Keratinocyte (primary cell): ENCODE data around the gene CHD9. TPM values are rescaled to one million over a fixed set of nuclear protein-coding genes. Genes with fewer than 3 reads are reported as not detected.

Experiments used
- DNase-seq: peaks from one replicate; pipeline ENCODE4 v3.0.0-alpha.2; 2011; ENCODE audit warnings: low read depth, missing footprints, low spot score
- FAIRE-seq: peaks from 2 replicates; lab custom pipeline; 2011; peaks lifted over from hg19 to GRCh38; lab: Jason Lieb, UNC
- H2AFZ ChIP-seq: 2 replicates; pipeline ENCODE4 v1.6.0; 2012; ENCODE audit warnings: low read length, control low read depth, inconsistent platforms; ENCODE audit not compliant: control insufficient read depth
- H3K27ac ChIP-seq: 2 replicates; pipeline ENCODE4 v1.5.1; 2011; ENCODE audit warnings: low read length; ENCODE audit not compliant: control insufficient read depth, insufficient read depth
- H3K27me3 ChIP-seq: 3 replicates; pipeline ENCODE4 v1.6.0; 2011; ENCODE audit warnings: low read length; ENCODE audit not compliant: control insufficient read depth, insufficient read depth; ENCODE audit errors: extremely low read depth
- H3K36me3 ChIP-seq, 2 experiments: 2 replicates in 1 of 2; 3 replicates in 1 of 2; pipeline ENCODE4 v1.5.1; 2011; ENCODE audit warnings: low read length in 2 of 2, mild to moderate bottlenecking in 1 of 2; ENCODE audit not compliant: control insufficient read depth in 2 of 2, insufficient read depth in 2 of 2; ENCODE audit errors: extremely low read depth in 1 of 2
- H3K4me1 ChIP-seq: 3 replicates; pipeline ENCODE4 v1.5.1; 2011; ENCODE audit warnings: low read length; ENCODE audit not compliant: control insufficient read depth, insufficient read depth; ENCODE audit errors: extremely low read depth
- H3K4me2 ChIP-seq: 3 replicates; pipeline ENCODE4 v1.6.0; 2011; ENCODE audit warnings: low read depth, low read length; ENCODE audit not compliant: control insufficient read depth, insufficient read depth; ENCODE audit errors: extremely low read depth
- H3K4me3 ChIP-seq, 3 experiments: fragments of 200-600 bp in 1 of 3; sonication (generic) in 1 of 3; 2 replicates in 2 of 3; 3 replicates in 1 of 3; pipeline ENCODE4 v1.5.1; 2011 to 2016; ENCODE audit warnings: low read length in 3 of 3, mild to moderate bottlenecking in 3 of 3, control low read depth in 2 of 3, inconsistent platforms in 1 of 3, low read depth in 1 of 3, mixed read lengths in 1 of 3, mixed run types in 1 of 3, moderate library complexity in 1 of 3; ENCODE audit not compliant: control insufficient read depth in 2 of 3, insufficient read depth in 2 of 3; ENCODE audit errors: extremely low read depth in 1 of 3
- H3K79me2 ChIP-seq: 2 replicates; pipeline ENCODE4 v1.6.0; 2012; ENCODE audit warnings: low read length; ENCODE audit not compliant: control insufficient read depth, insufficient read depth
- H3K9ac ChIP-seq: 3 replicates; pipeline ENCODE4 v1.6.0; 2011; ENCODE audit warnings: low read length; ENCODE audit not compliant: control insufficient read depth, insufficient read depth; ENCODE audit errors: extremely low read depth
- H3K9me1 ChIP-seq: 3 replicates; pipeline ENCODE4 v1.6.0; 2011; ENCODE audit warnings: low read length; ENCODE audit not compliant: control insufficient read depth, insufficient read depth; ENCODE audit errors: extremely low read depth
- H3K9me3 ChIP-seq: 2 replicates; pipeline ENCODE4 v1.5.1; 2012; ENCODE audit warnings: low read depth, low read length; ENCODE audit not compliant: control insufficient read depth
- H4K20me1 ChIP-seq: 3 replicates; pipeline ENCODE4 v1.6.0; 2011; ENCODE audit warnings: low read length; ENCODE audit not compliant: control insufficient read depth, insufficient read depth; ENCODE audit errors: extremely low read depth
- EZH2 ChIP-seq: IDR thresholded peaks from one replicate; pipeline ENCODE4 v1.6.1; 2012; ENCODE audit warnings: inconsistent platforms, mild to moderate bottlenecking, low read length, moderate library complexity
- dilution Hi-C: fragments of 300-500 bp; cut with MboI; formaldehyde crosslinking; loops from one replicate; pipeline ENCODE4 v1.7.0; 2020; ENCODE audit warnings: low sequenced_read_pairs; ENCODE audit not compliant: extremely low pct_ligation_motif_present
- polyA plus RNA-seq, 5 experiments: library from polyadenylated mRNA; depleted of rRNA in 3 of 5; stranded (reverse) in 3 of 5; stranded (forward) in 1 of 5; unstranded in 1 of 5; fragments of >200 nt; gene quantifications; 1 replicate in 1 of 5; 2 replicates in 3 of 5; 3 replicates in 1 of 5; pipeline versions ENCODE4 v1.2.1 to v1.2.3, GENCODE V29; 2011 to 2012; ENCODE audit warnings: missing spikeins in 2 of 5, low read depth in 1 of 5, low replicate concordance in 1 of 5
- TF ChIP-seq, protein P1 (sequence below), 3 experiments: IDR thresholded peaks in 1 of 3; conservative IDR thresholded peaks in 1 of 3; optimal IDR thresholded peaks in 1 of 3; 2 replicates in 2 of 3; 3 replicates in 1 of 3; pipeline versions ENCODE3 to v1.5.1; 2011; ENCODE audit warnings: low read length in 3 of 3, mild to moderate bottlenecking in 3 of 3, moderate library complexity in 2 of 3, control low read depth in 1 of 3, inconsistent platforms in 1 of 3; ENCODE audit not compliant: insufficient read depth in 2 of 3; ENCODE audit errors: extremely low read depth in 1 of 3

The CHD9 gene
- polyA plus RNA-seq, 1 donor (not counting 4 experiments of a cell fraction or from before 2014, with no cell fraction given), result 32.8 TPM

DNA sequence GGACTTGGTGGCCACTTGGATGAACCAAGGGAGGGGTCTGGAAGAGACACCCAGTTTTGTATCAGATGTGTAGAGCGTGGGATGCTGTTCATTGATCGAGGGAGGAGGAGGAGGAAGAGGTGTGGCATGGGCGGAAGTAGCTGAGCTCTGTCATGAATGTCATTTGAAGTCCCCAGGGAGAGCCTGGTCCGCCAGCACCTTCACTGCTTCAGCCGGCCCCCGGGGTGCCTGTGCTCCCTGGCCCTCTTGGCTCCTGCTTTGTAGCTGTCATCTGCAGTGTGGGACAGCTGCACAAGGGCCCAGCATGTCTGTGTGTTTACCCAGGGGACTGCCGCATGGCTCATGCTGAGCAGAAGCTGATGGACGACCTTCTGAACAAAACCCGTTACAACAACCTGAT is 304.1 kb downstream of the CHD9 start:
- H3K27me3 ChIP-seq, result no peaks in the 10 kb centered on the region
- H4K20me1 ChIP-seq, result no peaks in the 10 kb centered on the region
- no peak overlapping the region for H3K4me3 ChIP-seq
- H3K9ac ChIP-seq, result no peak overlapping the region
- no peak overlapping the region for H3K4me2 ChIP-seq
- H3K4me1 ChIP-seq, result no peaks in the 10 kb centered on the region
- DNase-seq, result no peak
- dilution Hi-C loops, result no loop called here
- FAIRE-seq, result no peak
- no peaks in the 10 kb centered on the region for H3K79me2 ChIP-seq
- no peak for TF ChIP-seq EZH2
- TF ChIP-seq, protein P1, sequence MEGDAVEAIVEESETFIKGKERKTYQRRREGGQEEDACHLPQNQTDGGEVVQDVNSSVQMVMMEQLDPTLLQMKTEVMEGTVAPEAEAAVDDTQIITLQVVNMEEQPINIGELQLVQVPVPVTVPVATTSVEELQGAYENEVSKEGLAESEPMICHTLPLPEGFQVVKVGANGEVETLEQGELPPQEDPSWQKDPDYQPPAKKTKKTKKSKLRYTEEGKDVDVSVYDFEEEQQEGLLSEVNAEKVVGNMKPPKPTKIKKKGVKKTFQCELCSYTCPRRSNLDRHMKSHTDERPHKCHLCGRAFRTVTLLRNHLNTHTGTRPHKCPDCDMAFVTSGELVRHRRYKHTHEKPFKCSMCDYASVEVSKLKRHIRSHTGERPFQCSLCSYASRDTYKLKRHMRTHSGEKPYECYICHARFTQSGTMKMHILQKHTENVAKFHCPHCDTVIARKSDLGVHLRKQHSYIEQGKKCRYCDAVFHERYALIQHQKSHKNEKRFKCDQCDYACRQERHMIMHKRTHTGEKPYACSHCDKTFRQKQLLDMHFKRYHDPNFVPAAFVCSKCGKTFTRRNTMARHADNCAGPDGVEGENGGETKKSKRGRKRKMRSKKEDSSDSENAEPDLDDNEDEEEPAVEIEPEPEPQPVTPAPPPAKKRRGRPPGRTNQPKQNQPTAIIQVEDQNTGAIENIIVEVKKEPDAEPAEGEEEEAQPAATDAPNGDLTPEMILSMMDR (optimal IDR thresholded peaks at IDR 0.05 in 1 of 3, IDR thresholded peaks at IDR 0.05 in 1 of 3, conservative IDR thresholded peaks at IDR 0.05 in 1 of 3; ENCODE audit: extremely low read depth in 1 of 3, insufficient read depth in 2 of 3, low read length in 3 of 3), result no peak
- H3K9me1 ChIP-seq, result no peaks in the 10 kb centered on the region
- H3K36me3 ChIP-seq, result no peaks in the 10 kb centered on the region
- H2AFZ ChIP-seq, result no peak overlapping the region
- H3K27ac ChIP-seq, result no peak overlapping the region
- H3K9me3 ChIP-seq, result no peaks in the 10 kb centered on the region

DNA sequence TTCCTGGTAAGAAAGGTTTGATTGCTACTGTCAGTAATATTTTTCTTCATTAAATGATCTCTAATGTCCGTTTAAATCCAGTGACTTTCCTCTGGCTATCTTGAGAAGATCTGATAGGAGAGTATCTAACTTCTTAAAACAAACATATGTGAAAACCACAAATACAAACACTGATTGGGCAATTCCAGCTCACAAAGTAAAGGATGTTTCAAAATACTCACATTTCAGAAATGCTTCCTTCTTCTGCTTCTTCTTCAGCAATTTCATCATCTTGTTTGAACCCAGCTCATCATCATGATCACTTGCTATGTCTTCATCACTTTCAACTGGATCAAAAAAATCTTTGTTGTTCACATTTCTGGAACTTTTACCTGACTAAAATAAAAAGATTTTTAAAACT is 315.1 kb downstream of the CHD9 start:
- H3K27ac ChIP-seq, result no peak overlapping the region
- no peak overlapping the region for H3K4me3 ChIP-seq
- no peaks in the 10 kb centered on the region for H4K20me1 ChIP-seq
- H3K4me1 ChIP-seq, result no peaks in the 10 kb centered on the region
- H2AFZ ChIP-seq, result no peak overlapping the region
- H3K79me2 ChIP-seq, result no peaks in the 10 kb centered on the region
- DNase-seq (no peak), FAIRE-seq (no peak)
- no peaks in the 10 kb centered on the region for H3K9me3 ChIP-seq
- H3K9ac ChIP-seq, result no peak overlapping the region
- dilution Hi-C loops, result no loop called here
- no peaks in the 10 kb centered on the region for H3K9me1 ChIP-seq
- no peaks in the 10 kb centered on the region for H3K27me3 ChIP-seq
- no peaks in the 10 kb centered on the region for H3K36me3 ChIP-seq
- TF ChIP-seq EZH2, result no peak
- TF ChIP-seq, protein P1 (optimal IDR thresholded peaks at IDR 0.05 in 1 of 3, IDR thresholded peaks at IDR 0.05 in 1 of 3, conservative IDR thresholded peaks at IDR 0.05 in 1 of 3; ENCODE audit: extremely low read depth in 1 of 3, insufficient read depth in 2 of 3, low read length in 3 of 3), result no peak
- H3K4me2 ChIP-seq, result no peak overlapping the region
